ENCODE measurements around the gene RTN4. TPM values are rescaled to one million over a fixed set of nuclear protein-coding genes. Genes with fewer than 3 reads are reported as not detected.

RTN4 gene
- total and polyA plus RNA-seq, 2 experiments from 2014 or later, result 186 to 223 TPM

- Histone ChIP-seq H3K36me3 (no peaks in the 10 kb centered on the region), H3K4me1 (ENCODE audit: low read depth) (no peaks in the 10 kb centered on the region), H3K27ac (no peak overlapping the region), H3K27me3 (peaks cover 24% of the 10 kb centered on the region), H3K9me3 (ENCODE audit: low read depth) (no peaks in the 10 kb centered on the region), H3K4me3 (no peak overlapping the region)
- no peak for DNase-seq (ENCODE audit: low read depth in 1 of 2, low spot score in 1 of 2)
- TF ChIP-seq CTCF (IDR thresholded peaks at IDR 0.05; ENCODE audit: low read depth, low read length), result no peak
These were observed 103.9 kb downstream of the RTN4 start for GRCh38 chr2:54946220-54946805.

DNA sequence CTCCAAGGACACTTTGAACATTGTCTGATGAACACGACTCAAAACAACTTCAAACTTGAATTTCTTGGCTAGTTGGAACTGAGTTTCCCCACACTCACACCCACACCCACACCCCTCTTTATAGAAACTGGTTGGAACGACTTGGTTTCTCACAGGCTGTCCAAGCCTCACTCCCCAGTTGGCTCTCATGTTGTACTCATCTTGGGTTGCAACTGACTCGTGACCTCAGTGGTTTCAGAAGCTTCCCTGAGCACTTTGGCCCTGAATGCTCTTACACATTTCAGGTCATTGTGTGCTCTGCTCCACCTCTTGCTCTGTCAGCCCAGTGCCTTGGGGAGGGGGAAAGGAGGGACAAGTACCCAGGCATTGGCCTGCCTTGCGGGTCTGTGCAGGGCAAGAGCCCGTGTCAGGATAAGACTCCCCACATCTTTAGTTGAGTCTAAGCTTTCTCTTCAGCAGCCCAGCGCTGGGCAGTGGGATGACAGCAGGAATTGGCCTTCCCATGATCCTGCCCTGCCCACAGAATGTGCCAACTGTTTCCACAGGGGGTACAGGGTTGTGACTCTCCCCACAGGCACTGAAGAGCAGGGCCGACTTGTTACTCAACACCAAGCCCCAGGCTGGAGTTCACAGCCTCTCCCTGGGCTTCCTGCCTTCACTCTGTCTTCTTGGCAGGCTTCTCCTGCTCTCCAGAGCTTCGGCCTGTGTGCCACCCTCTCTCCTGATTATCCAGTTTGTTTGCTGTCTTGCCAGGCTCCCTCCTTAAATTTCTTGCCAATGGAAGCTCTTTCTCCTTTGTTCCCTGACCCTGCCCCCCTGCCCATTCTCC is 104.6 kb downstream of the RTN4 start:
- TF ChIP-seq CTCF (IDR thresholded peaks at IDR 0.05; ENCODE audit: low read depth, low read length), result no peak
- Histone ChIP-seq H3K9me3 (ENCODE audit: low read depth) (no peaks in the 10 kb centered on the region), H3K27me3 (peaks cover 24% of the 10 kb centered on the region), H3K4me1 (ENCODE audit: low read depth) (no peaks in the 10 kb centered on the region), H3K4me3 (no peak overlapping the region), H3K27ac (no peak overlapping the region), H3K36me3 (no peaks in the 10 kb centered on the region)
- DNase-seq (ENCODE audit: low read depth in 1 of 2, low spot score in 1 of 2), result peak in 1 of 2 donors; percentile 80

GRCh38 chr2:54944724-54945326 is 105.4 kb downstream of the RTN4 start:
- Histone ChIP-seq H3K27me3 (peaks cover 24% of the 10 kb centered on the region), H3K4me1 (ENCODE audit: low read depth) (no peaks in the 10 kb centered on the region), H3K36me3 (no peaks in the 10 kb centered on the region), H3K27ac (no peak overlapping the region), H3K9me3 (ENCODE audit: low read depth) (no peaks in the 10 kb centered on the region), H3K4me3 (no peak overlapping the region)
- no peak for DNase-seq (ENCODE audit: low read depth in 1 of 2, low spot score in 1 of 2)
- TF ChIP-seq CTCF (IDR thresholded peaks at IDR 0.05; ENCODE audit: low read depth, low read length), result no peak

DNA sequence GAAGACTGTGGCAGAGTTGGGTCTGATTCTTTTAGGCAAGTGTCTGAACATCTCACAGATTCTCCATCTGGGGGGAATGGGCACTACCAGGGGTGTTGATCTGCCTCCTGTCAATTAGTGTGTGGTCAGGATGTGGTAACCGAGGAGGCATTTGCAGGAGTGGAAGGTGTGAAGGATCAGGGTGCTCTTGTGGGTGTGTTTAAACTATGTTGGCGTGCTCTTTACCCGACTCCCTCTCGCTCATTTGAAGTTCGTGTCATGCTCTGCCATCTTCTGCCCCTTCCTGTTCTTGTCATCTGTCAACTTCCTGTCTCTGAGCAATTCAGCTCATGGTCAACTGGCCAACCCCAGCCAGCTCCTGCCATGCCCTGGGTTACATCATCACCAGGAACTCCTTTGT is 107.9 kb downstream of the RTN4 start:
- no peak overlapping the region for H3K4me3 ChIP-seq
- peaks cover 23% of the 10 kb centered on the region for H3K27me3 ChIP-seq
- no peaks in the 10 kb centered on the region for H3K9me3 ChIP-seq (ENCODE audit: low read depth)
- DNase-seq (ENCODE audit: low read depth in 1 of 2, low spot score in 1 of 2), result no peak
- no peaks in the 10 kb centered on the region for H3K36me3 ChIP-seq
- no peak overlapping the region for H3K27ac ChIP-seq
- H3K4me1 ChIP-seq (ENCODE audit: low read depth), result no peaks in the 10 kb centered on the region
- no peak for TF ChIP-seq CTCF (IDR thresholded peaks at IDR 0.05; ENCODE audit: low read depth, low read length)

DNA sequence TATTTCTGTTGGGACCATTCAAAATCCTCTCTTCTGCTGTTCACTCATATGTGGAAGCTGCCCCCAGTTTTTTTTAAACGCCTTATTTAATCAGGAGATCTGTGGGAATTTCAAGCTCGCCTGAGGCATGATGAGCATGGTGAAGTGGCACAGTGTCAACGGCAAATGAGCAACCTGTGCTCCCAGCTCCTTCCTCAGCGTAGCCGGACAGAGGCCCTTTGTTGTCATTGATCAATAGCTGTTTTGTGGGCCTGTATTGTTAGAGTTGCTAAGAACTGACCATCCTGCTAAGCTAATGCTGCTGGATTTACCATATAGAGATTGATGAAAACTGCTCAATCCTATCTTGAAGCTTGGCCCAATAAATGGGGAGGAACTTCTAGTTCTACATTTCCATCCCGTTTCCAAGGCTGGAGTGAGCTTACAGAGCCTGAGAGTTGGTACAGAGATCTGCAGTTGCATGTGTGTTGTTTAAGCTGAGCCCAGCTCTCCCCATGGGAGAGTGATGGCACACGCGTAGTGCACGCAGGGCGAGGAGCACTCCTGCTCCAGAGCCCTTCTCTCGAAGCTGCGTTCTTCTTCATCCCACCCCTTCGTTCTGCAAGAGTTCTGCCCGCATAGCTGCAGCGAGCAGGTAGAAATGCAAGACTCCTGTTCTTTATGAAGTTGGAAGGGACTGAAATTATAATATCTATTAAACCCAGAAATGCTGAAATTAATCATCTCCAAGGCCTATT is 108.8 kb downstream of the RTN4 start:
- no peak overlapping the region for H3K27ac ChIP-seq
- no peaks in the 10 kb centered on the region for H3K4me1 ChIP-seq (ENCODE audit: low read depth)
- TF ChIP-seq CTCF (IDR thresholded peaks at IDR 0.05; ENCODE audit: low read depth, low read length), result no peak
- no peak for DNase-seq (ENCODE audit: low read depth in 1 of 2, low spot score in 1 of 2)
- H3K4me3 ChIP-seq, result no peak overlapping the region
- no peaks in the 10 kb centered on the region for H3K36me3 ChIP-seq
- peaks cover 16% of the 10 kb centered on the region for H3K27me3 ChIP-seq
- no peaks in the 10 kb centered on the region for H3K9me3 ChIP-seq (ENCODE audit: low read depth)

Measured in cardiac muscle cell (in vitro differentiated cells and primary cell).